Stimulated activated CD4-positive, alpha-beta T cell treated with anti-CD3 and anti-CD28 coated beads, TNF-alpha, amount 100 ng/mL, for 4 hours (primary cell): Measurements from ENCODE around the gene SLC22A23.

ENCODE experiments used
- DNase-seq, 3 experiments: peaks; one replicate each; pipeline ENCODE4 v3.0.0-alpha.2; 2020; ENCODE audit warnings: low read depth in 3 of 3

SLC22A23 gene

DNA sequence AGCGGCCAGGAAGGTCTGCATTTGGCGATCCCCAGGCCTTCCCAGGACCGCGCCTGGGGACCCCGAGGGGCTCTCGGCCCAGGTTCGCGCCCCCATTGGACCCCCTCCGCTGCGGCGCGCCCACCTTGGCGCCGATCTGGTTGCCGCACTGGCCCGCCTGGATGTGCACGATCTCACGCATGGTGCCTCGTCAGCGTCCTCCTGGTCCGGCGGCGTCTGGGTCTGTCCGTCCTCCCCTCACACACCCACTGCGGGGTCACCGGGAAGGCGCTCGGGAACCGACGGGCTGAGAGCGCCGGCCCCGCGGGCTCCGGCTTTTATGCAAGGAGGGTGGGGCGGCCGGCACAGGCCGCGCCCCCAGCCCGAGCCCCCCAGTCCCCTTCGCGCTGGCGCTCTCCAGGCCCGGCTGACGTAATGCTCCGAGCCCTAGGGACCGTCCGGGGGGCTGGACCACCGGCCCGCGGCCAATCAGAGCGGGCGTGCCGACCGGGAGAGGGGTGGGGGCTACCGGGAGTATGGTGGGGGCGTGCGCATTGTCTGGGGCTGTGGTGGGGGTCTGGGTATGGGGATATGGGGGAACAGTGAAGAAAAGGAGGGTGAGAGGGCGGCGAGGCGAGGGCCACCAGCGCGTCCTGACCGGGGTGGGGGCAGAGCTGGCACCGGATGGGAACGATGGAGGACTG lies 229.3 kb downstream of the SLC22A23 start, which contains the start of gene TUBB2B:
Gene TUBB2B (minus strand): TSS at position 291 of the 683 bp plus-strand sequence. CDS start 110 bp downstream, at position 181.
- no peak for DNase-seq

DNA sequence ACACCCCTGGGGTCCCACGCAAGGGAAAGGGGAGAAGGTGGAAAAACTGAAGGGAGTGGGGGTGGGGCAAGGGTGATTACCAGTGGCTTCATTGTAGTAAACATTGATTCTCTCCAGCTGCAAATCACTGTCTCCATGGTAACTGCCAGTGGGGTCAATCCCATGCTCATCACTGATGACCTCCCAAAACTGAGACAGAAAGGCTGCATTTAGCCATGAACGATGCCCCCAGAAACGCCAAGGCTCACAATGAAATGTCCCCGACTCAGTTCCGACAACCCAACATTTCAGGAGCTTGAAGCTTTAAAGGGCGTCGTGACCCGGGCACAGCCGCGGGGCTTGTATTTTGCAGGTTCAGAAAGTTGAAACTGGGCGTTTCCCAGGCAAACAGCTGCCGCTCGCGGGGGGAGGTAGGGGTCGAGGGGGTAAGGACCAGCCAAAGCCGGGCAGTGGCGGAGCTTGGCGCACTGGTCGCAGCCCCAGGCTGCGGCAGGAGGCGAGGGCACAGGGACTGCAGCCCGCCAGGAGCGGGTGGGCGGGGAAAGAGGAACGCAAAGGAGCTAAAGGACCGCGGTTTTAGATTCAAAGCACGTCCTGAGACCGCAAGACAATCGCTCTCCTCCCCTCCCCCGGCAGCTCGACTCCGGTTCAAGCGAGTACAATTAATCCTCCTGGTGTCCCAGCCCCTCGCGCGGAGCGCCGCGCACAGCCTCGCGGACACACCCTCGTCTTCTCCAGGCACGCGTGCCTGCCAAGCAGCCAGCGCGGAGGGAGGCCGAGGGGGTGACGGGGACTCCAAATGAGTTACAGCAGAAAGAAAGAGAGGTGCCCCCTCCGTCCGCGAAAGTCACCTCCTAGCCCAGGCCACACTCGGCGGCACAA lies 230.1 kb downstream of the SLC22A23 start:
- no peak for DNase-seq

DNA sequence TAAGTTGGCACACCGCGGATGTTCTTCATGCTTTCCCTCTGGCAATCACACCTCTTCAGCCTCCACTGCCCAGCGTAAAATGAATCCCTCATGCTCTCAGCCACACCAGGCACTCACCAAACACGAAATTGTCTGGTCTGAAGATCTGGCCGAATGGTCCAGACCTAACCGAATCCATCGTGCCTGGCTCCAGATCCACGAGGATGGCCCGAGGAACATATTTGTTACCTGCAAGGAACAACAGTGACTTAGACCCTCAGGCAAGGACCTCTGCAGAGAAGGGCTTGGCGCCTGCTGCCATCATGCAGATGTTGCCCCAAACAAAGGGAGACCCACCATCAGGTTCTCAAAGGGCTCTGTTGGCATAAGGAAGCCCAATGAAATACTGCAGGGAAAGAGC lies 230.8 kb downstream of the SLC22A23 start:
- no peak for DNase-seq

DNA sequence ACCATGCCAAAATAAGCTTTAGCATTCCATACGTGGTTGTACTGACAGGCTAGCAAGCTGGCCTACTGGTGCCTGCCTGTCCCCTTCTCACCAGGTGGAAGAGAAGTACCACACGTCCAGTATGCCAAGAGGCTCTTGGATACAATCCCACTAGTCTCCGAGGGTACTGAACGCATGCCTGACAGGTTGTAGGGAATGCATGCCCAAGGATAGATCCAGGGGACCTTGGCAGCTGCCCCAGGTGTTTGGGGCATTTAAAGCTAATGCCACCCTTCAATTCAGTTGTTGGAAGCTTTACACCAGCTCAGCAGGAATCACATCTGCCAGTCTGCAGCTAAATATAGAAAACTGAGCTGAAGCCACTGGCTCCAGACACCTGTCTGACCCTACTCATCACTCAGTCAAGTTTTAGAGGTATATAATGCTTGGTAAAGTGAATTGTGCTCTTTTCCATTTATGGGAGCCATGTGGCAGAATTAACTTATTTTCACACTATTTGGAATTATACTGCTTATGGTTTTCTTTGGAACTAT lies 234.3 kb downstream of the SLC22A23 start:
- no peak for DNase-seq

DNA sequence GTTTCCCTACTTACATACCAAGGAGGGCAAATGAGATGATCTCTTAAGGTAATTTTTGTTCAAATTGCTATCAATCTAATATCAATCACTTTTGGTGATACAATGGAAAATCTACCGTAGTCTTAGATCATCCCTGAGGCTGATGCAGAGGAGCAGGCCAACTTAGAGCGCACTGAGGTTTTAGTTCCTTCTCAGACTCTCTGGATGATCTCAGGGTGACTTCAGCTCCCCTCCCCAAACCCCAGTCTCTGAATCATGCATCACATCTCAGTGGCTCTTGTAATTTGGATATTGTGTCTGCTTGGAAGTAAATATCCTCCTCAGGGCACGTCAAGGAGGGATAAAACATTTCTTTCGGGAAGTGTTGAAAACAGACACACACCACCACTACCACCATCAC lies 235.3 kb downstream of the SLC22A23 start:
- no peak for DNase-seq

DNA sequence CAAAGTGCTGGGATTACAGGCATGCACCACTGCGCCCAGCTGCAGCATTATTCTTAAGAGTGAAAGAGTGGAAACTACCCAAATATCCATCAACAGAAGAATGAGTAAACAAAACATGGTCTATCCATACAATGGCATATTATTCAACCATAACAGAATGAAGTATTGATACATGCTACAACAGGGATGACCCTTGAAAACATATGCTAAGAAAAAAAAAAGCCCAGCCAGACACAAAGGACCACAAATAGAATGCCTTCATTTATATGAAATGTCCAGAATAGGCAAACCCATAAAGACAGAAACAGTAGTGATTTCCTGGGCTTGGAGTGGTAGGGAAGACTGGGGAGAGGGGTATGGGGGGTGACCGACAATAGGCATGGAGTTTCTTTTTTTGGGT lies 236.5 kb downstream of the SLC22A23 start:
- DNase-seq = no peak
